Chondrocyte (in vitro differentiated cells): Measurements from ENCODE around the gene KMT2D. TPM values are rescaled to one million over a fixed set of nuclear protein-coding genes. Genes with fewer than 3 reads are reported as not detected.

Source experiments
- DNase-seq: peaks from one replicate; pipeline ENCODE4 v3.0.0; 2021; ENCODE audit warnings: mixed read lengths, low spot score
- H3K27ac Mint-ChIP-seq: one replicate; pipeline ENCODE4 v1.8.0; 2021; ENCODE audit warnings: mild to moderate bottlenecking, moderate library complexity, mixed read lengths; ENCODE audit not compliant: unreplicated experiment
- H3K27me3 Mint-ChIP-seq: 2 replicates; pipeline ENCODE4 v1.8.0; 2021; ENCODE audit warnings: low read depth, mixed read lengths
- H3K36me3 Mint-ChIP-seq: 2 replicates; pipeline ENCODE4 v1.8.0; 2021; ENCODE audit warnings: low read depth, mixed read lengths
- H3K4me1 Mint-ChIP-seq: 2 replicates; pipeline ENCODE4 v1.8.0; 2021; ENCODE audit warnings: low read depth, mild to moderate bottlenecking, mixed read lengths
- H3K4me3 Mint-ChIP-seq: one replicate; pipeline ENCODE4 v1.8.0; 2021; ENCODE audit warnings: mild to moderate bottlenecking, moderate library complexity, mixed read lengths; ENCODE audit not compliant: unreplicated experiment
- H3K9me3 Mint-ChIP-seq: 2 replicates; pipeline ENCODE4 v1.8.0; 2021; ENCODE audit warnings: low read depth, mixed read lengths
- CTCF ChIP-seq: fragments of 200-600 bp; sonication (generic); IDR thresholded peaks from 2 replicates; pipeline ENCODE4 v1.5.0; 2021; ENCODE audit warnings: antibody characterized with exemption, mild to moderate bottlenecking, moderate library complexity
- total RNA-seq: library from RNA; stranded (reverse); gene quantifications from 3 replicates; pipeline ENCODE4 v1.2.1, GENCODE V29; 2021

KMT2D gene
- total RNA-seq, 1 donor from 2014 or later: 65.4 TPM

DNA sequence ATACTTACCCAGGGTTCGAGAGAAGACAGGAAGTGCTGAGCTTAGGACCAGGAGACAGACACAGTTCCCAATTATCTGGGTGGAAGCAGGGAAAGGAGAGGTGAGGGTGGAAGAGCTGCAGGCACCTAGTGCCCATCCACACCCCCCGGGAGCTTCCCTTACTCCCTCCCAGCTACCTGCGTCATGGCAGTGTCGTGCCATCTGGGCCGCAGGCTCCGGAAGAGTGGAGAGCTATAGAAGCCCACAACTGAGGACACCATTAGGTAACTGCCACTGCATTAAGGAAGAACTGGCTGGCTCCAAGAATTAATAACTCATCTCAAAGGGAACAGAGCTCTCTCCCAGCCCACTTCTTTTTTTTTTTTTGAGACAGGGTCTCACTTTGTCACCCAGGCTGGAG, 39.8 kb upstream of the KMT2D start:
- no peak overlapping the region for H3K27ac Mint-ChIP-seq
- no peaks in the 10 kb centered on the region for H3K27me3 Mint-ChIP-seq
- TF ChIP-seq CTCF: no peak
- peaks cover 41% of the 10 kb centered on the region for H3K36me3 Mint-ChIP-seq
- no peak for DNase-seq
- H3K9me3 Mint-ChIP-seq: no peaks in the 10 kb centered on the region
- peaks cover under 1% of the 10 kb centered on the region for H3K4me1 Mint-ChIP-seq
- no peak overlapping the region for H3K4me3 Mint-ChIP-seq

DNA sequence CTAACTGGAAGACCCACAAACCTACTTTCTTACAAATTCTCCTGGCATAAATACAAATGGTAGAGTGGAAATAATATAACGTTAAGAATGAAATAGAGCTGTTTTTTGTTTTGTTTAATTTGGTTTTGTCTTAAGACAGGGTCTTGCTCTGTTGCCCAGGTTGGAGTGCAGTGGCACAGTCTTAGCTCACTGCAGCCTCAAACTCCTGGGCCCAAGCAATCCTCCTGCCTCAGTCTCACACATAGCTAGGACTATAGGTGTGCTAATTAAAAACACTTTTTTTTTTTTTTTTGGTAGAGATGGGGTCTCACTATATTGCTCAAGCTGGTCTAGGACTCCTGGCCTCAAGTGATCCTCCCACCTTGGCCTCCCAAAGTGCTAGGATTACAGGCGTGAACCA, 38.1 kb upstream of the KMT2D start:
- Mint-ChIP-seq H3K9me3 (no peaks in the 10 kb centered on the region), H3K27me3 (peaks cover 9% of the 10 kb centered on the region), H3K4me1 (peaks cover 11% of the 10 kb centered on the region), H3K4me3 (no peak overlapping the region), H3K27ac (no peak overlapping the region), H3K36me3 (peaks cover 37% of the 10 kb centered on the region)
- TF ChIP-seq CTCF: no peak
- DNase-seq: no peak

- no peak for DNase-seq
- peak; percentile 82 for TF ChIP-seq CTCF
Measured at GRCh38 chr12:49098035-49098451, 37.4 kb upstream of the KMT2D start.

DNA sequence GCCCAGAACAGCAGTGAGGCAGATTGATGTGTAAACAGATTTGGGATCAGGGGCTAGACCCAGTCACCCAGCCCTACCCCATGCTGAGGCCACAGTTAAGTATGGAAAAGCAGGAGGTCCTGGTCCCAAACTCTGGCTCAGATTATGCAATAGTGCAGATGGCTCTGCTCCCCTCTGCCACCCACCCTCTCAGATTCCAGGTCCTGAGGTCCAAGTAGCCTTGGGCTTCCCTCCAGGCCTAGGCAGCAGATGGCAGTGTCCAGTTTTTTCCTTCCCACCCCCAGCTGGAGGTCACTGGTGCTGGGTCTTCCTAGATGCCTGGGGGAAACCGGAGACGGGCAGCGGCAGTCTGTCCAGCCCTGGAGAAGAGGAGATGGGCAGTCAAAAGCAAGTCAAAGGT, 36.8 kb upstream of the KMT2D start:
- no peaks in the 10 kb centered on the region for H3K9me3 Mint-ChIP-seq
- H3K4me3 Mint-ChIP-seq: no peak overlapping the region
- peaks cover 34% of the 10 kb centered on the region for H3K36me3 Mint-ChIP-seq
- peaks cover 12% of the 10 kb centered on the region for H3K4me1 Mint-ChIP-seq
- no peak for DNase-seq
- peaks cover 15% of the 10 kb centered on the region for H3K27me3 Mint-ChIP-seq
- TF ChIP-seq CTCF: no peak
- H3K27ac Mint-ChIP-seq: no peak overlapping the region

More at GRCh38 chr12:49098035-49098451, 37.4 kb upstream of the KMT2D start:
- Mint-ChIP-seq H3K4me3 (no peak overlapping the region), H3K4me1 (peaks cover 12% of the 10 kb centered on the region), H3K27ac (no peak overlapping the region), H3K36me3 (peaks cover 34% of the 10 kb centered on the region), H3K9me3 (no peaks in the 10 kb centered on the region), H3K27me3 (peaks cover 15% of the 10 kb centered on the region)

DNA sequence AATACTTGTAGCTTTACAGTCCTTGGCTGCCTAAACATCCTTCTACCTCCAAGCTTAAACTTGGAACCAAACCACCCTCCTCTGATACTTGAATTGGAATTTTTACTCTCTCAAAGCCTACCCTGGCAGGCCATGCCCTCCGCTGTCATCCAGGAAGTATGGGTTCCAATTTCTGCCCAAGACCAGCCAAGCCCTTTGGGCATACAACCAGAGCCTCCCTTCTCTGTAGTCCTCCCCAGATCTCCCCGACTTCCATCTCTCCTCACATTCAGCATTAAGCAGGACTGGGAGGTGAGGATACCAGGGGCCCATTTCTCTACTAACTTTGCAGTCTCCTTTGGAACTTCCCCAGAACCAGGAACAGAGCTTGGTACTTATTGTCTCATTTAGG, 34.4 kb upstream of the KMT2D start:
- TF ChIP-seq CTCF: no peak
- Mint-ChIP-seq H3K4me3 (no peak overlapping the region), H3K27ac (no peak overlapping the region), H3K36me3 (peaks cover 20% of the 10 kb centered on the region), H3K4me1 (peaks cover 25% of the 10 kb centered on the region), H3K9me3 (no peaks in the 10 kb centered on the region), H3K27me3 (peaks cover 24% of the 10 kb centered on the region)
- DNase-seq: no peak
